Activated CD4-positive, CD25-positive, alpha-beta regulatory T cell treated with anti-CD3 and anti-CD28 coated beads, Interleukin-2, amount 50 U/mL, for 24 hours (primary cell): ENCODE measurements around the gene PDE4C.

Experiments
- ATAC-seq, 2 donors: fragments of 150-1000 bp; cut with Tn5 transposase; one replicate each; pipeline ENCODE4 v1.10.0; 2021; ENCODE audit warnings: mild to moderate bottlenecking in 1 of 2, moderate library complexity in 1 of 2

Gene PDE4C

GRCh38 chr19:18254546-18255503 lies 28.6 kb upstream of the PDE4C start:
- no peak for ATAC-seq

GRCh38 chr19:18253716-18254115 lies 27.5 kb upstream of the PDE4C start:
- ATAC-seq, result no peak

DNA sequence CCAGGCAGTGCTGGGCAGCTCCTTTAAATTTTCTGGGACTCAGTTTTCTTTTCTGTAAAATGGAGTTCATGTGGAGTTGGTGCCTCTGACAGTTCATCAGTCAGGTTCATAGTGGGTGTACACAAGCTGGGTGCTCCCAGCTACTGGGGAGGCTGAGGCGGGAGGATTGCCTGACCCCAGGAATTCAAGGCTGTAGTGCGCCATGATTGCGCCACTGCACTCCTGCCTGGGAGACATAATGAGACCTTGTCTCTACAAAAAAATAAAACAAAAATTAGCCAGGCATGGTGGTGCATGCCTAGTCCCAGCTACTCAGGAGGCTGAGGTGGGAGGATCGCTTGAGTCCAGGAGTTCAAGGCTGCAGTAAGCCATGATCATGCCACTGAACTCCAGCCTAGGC lies 26.9 kb upstream of the PDE4C start:
- no peak for ATAC-seq

- no peak for ATAC-seq
Observed at GRCh38 chr19:18252370-18252717, 26.1 kb upstream of the PDE4C start.

GRCh38 chr19:18251587-18252369 lies 25.5 kb upstream of the PDE4C start:
- ATAC-seq, result peak; percentile 75 to 92

DNA sequence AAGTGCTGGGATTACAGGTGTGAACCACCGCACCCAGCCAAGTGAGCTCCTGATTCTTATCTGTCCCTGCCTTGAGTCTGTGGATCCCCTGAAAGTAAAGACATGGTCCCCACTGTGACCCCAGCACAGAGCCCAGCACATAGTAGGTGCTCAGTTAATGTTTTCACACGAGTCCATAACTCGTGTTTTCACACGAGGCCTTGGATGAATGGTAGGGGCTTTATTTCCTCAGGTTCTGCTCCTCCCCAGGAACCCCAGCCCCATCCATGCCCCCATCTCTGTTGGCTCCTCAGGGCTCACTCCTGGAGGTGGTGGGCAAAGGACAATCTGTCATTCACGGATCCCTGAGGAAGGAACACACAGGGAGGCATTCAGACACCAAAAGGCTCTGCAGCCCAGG lies 23.6 kb upstream of the PDE4C start:
- no peak for ATAC-seq

DNA sequence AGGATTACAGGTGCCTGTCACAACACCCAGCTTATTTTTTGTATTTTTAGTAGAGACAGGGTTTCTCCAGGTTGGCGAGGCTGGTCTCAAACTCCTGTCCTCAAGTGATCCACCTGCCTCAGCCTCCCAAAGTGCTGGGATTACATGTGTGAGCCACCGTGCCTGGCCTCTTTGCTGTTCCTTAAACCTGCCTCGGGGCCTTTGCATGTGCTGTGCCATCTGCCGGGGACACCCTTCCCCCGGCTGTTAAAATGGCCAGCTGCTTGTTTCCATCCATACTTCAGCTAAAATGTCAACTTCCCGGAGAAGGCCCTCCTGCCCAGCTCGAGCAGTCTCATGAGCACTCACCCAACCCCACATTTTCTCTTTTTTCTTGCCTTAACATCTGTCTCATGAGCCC lies 19.1 kb upstream of the PDE4C start:
- ATAC-seq, result no peak

DNA sequence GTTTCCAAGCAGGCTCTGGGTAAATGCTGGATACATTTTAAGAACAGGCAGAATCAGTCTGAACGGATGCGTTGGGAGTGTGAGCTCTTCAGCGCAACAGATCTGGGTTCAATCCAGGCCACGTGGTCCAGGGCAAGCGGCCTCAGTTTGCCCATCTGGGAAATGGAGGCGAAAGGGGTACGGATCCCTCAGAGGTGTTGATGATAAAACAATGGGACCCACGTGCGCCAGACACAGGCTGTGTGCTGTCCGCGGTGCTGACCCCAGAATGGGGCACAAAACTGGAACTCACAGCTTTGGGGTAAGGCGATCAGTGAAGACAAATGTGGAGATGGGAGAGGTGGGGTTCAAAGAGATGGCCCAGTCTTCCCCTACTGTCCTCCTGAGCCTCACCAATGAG lies 13.1 kb upstream of the PDE4C start:
- ATAC-seq, result no peak

DNA sequence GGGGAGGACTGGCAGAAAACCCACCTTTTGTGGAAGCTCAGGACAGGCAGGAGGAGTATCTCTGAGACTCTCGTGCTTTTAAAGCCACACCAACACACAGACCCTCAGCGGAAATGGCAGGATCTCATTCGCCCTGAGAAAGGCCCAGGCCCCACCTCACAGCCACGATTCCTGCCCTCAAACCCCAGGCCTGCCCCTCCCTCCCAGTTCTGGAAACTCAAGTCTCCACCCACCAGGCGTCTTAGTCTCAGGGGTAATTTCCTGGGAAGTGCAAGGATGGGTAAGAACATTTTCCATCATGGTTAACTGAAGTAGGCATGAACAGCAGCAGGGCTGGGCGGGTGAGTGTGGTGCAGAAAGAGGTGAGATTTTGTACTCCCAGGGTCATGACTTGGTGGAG lies 8.0 kb upstream of the PDE4C start:
- ATAC-seq, result no peak

DNA sequence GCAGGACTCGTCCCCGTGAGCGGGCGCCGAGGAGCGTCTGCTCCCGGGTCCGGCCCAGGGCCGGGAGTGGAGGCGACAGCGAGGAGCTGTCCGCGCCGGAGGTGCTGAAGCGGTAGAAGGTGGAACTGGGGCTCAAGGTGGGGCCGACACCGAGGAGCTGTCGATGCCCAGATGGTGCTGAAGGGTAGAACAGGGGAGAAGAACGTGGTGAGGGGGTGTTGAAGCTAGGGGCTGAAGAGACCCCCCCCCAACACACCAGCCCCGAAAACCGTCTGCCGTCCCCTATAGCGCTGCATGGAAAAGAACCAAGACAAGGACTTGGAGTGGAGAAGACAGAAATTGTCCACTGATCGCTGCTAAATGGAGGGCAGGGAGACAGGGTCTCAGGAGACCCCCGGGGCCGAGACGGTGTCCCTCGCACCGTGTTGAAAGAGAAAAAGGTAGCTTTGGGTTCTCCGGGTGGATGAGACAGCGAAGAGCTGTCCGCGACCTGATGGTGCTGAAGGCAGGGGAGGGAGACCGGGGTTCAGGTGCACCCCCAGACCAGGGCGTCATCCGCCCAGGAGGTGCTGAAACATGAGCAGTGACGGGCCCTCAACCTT lies 7.1 kb upstream of the PDE4C start:
- peak in 1 of 2 donors; percentile 33 for ATAC-seq

- no peak for ATAC-seq
Observed at GRCh38 chr19:18232540-18233223, 6.4 kb upstream of the PDE4C start.

DNA sequence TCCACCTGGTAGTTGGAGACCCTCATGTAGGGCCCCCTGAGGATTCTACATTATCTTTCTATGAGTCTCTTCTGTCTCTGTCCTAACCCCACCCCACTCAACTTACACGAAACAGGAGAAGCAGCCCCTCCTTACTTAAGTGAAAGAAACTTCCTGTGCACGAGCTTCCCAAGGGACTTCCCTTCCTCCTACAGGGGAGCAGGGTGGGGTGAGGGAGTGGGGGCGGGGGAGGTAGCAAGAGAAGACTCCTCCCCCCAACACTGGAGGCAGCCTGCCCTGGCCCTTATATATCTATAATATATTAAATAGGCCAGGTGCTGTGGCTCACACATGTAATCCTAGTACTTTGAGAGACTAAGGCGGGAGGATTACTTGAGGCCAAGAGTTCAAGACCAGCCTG lies 5.5 kb upstream of the PDE4C start:
- no peak for ATAC-seq

GRCh38 chr19:18230941-18231734 lies 4.9 kb upstream of the PDE4C start:
- ATAC-seq, result no peak

GRCh38 chr19:18229915-18230314 lies 3.7 kb upstream of the PDE4C start:
- ATAC-seq, result no peak

DNA sequence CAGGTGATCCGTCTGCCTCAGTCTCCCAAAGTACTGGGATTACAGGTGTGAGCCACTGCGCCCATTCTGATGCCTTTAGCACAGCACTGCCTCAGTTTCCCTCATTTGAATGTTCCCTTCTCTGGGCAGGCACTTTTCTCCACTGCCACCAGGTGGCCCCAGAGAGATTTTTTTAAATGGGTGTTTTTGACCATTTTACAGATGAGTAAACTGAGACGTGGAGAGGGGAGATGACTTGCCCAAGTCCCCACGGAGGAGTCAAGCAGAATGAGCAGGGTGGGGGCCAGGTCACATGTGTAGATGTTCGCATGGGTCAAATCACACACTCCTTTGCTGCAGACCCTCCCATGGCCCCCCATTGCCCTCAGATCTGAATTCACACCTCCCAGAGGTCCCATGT lies 3.2 kb upstream of the PDE4C start:
- no peak for ATAC-seq

DNA sequence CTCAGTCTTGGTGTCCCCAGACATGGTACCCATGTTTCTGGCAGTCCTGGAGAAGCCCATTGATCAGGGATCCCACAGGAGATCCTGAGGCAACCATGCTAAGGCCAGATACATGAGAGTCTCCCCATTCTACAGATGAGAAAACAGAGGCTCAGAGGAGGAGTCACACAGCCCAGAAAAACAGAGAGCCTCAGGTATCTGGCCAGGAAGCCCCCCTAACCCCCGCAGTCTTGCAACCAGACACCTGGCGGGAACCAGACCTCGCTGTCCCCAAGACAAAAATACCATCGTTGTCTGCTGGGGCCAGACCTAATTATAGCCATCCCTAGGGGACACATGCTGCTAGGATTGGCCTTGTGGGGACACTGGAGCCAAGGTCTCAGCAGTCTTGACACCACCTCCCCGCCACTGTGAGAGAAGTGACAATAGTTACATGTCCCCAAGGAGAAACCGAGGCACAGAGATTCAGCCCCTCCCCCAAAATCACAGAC lies 1.6 kb upstream of the PDE4C start:
- no peak for ATAC-seq

DNA sequence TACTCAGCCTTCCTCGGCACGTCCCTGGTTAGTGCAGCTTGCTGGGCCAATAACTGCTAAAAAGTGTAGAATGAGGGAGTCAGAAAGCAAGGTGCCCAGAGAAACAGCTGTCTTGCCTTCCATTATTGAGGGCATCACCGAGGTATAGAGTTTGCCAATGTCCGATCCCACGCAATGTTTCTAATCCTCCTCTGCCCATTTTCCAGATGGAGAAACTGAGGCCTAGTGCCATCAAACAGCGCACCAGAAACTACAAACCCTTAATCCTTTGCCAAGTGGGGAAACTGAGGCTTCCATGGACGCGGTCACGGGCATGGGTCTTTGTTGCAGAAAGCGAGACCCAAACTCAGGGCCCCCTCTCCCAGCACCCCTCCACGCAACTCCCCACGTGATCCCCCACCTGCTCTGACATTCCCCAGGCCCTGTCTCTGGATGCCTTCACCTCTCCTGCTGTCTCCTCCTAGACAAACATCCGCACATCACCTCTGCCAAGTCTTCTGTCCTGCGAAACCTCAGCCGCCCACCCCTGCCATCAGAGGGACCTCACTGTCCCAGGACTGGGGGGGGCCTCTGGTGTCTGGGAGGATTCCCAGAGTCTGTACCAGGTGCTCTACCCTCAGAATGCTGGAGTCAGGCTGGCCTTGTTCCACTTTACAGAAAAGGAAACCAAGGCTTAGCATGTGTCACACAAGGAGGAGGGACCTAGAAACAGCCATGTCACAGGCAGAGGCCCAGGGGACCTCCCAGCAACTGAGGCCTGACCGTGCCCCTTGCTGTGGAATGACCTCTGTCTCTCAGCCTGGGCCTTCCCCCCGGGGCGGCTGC lies 930 bp upstream of the PDE4C start:
- ATAC-seq, result no peak

DNA sequence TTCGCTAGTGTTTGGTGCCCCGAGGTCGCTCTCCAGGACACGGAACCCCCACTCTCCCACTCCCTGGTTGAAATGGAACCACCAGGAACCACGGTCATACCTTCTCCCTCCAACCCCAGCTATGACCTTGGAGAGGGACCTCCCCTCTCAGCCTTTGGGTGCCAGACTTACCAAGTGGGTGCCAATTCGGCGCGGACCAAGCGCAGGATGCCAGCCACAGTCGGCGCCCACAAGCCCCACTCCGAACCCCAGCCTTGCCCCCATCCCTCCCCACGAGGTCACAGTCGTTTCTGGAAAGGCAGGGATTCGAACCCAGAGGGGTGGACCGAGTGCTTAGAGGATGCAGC lies 910 bp downstream of the PDE4C start:
- no peak for ATAC-seq

- peak; percentile 96 to 98 for ATAC-seq
Observed at GRCh38 chr19:18224525-18225354, 1.5 kb downstream of the PDE4C start.

DNA sequence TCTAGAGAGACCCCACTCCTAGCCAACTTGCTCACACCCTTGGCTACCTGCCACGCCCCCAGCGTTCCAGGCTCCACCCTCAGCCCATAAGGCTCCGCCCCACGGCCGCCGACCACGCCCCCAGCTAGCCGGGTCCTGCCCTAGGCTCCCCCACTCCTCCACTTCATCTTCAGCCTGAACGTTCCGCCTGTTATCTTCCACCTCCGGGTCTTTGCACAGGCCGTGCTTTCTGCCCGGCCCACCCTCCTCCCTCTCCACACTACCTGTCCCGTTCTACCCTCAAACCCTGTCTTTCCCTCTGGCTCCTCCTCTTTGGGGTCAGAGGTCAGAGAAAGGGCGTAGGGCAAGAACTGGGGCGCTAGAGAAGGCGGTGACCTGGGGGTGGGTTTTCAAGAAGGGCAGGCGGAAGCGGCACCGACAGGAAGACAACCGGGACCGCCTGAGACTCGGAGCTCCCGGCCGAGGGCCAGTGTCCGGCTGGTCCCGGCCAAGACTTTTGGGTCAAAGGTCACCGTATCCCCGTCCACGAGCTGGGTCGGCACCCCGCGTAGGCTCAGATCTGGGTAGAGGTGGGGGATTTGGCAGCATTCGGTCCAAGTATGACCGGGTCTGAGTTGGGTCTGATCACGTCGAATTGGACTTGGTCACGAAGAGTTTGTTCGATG lies 2.2 kb downstream of the PDE4C start:
- ATAC-seq, result no peak
